GM19043 (cell line): ENCODE data around the gene OXCT2.

ENCODE experiments used
- ATAC-seq: cut with Tn5 transposase; IDR thresholded peaks from one replicate; pipeline ENCODE4 v1.9.1; 2021; ENCODE audit warnings: low read depth; ENCODE audit not compliant: unreplicated experiment

Gene OXCT2

GRCh38 chr1:39738622-39739366 is 32.4 kb downstream of the OXCT2 start, which contains the start of gene PPIE:
PPIE (plus strand) TSS chr1:39738882; CDS start chr1:39738901, 19 bp downstream.
- ATAC-seq = peak; percentile 86

GRCh38 chr1:39737546-39738169 is 33.5 kb downstream of the OXCT2 start:
- ATAC-seq = no peak

GRCh38 chr1:39735731-39736130 is 35.4 kb downstream of the OXCT2 start:
- no peak for ATAC-seq

GRCh38 chr1:39733161-39733560 is 38.0 kb downstream of the OXCT2 start:
- no peak for ATAC-seq

GRCh38 chr1:39732730-39733129 is 38.4 kb downstream of the OXCT2 start:
- ATAC-seq = no peak

- ATAC-seq = no peak
Measured at GRCh38 chr1:39729842-39730241, 41.3 kb downstream of the OXCT2 start.

GRCh38 chr1:39729030-39729429 is 42.1 kb downstream of the OXCT2 start:
- no peak for ATAC-seq

- no peak for ATAC-seq
Measured at GRCh38 chr1:39727932-39728317, 43.2 kb downstream of the OXCT2 start.

GRCh38 chr1:39727221-39727931 is 43.8 kb downstream of the OXCT2 start:
- ATAC-seq = no peak

- ATAC-seq = no peak
Measured at GRCh38 chr1:39726600-39726999, 44.5 kb downstream of the OXCT2 start.

GRCh38 chr1:39722495-39722894 is 48.7 kb downstream of the OXCT2 start:
- no peak for ATAC-seq

- no peak for ATAC-seq
Measured at GRCh38 chr1:39721664-39722063, 49.5 kb downstream of the OXCT2 start.

GRCh38 chr1:39720094-39720999 is 50.8 kb downstream of the OXCT2 start:
- ATAC-seq = no peak
